ENCODE measurements around the gene TINCR.

- TF ChIP-seq CTCF (IDR thresholded peaks at IDR 0.05) (no peak), POLR2A (IDR thresholded peaks at IDR 0.05) (no peak)
Observed at GRCh38 chr19:5592531-5593342, 25.0 kb upstream of the TINCR start.

Data from right lobe of liver (tissue), 4 donors.